ENCODE measurements around the gene KRTAP10-12.
"Not testable (repeated sequence)": the region's sequence is repeated elsewhere in the genome, so short reads cannot be mapped to it uniquely, and the experiment has no call there.

The KRTAP10-12 gene

GRCh38 chr21:44697172-44697810, at the start of gene KRTAP10-12:
Gene KRTAP10-12 (plus strand): TSS chr21:44697172. CDS start chr21:44697202, 30 bp downstream.
- not testable (repeated sequence) for DNase-seq (ENCODE audit: low read depth in 2 of 2)

- no peak for DNase-seq (ENCODE audit: low read depth in 2 of 2)
Measured at GRCh38 chr21:44647222-44647552, 49.8 kb upstream of the KRTAP10-12 start.

GRCh38 chr21:44648557-44649311, 48.2 kb upstream of the KRTAP10-12 start:
- DNase-seq (ENCODE audit: low read depth in 2 of 2): no peak

GRCh38 chr21:44649521-44650100, 47.4 kb upstream of the KRTAP10-12 start:
- DNase-seq (ENCODE audit: low read depth in 2 of 2): no peak

- no peak for DNase-seq (ENCODE audit: low read depth in 2 of 2)
Measured at GRCh38 chr21:44650265-44650972, 46.6 kb upstream of the KRTAP10-12 start.

GRCh38 chr21:44650973-44651675, 45.8 kb upstream of the KRTAP10-12 start:
- no peak for DNase-seq (ENCODE audit: low read depth in 2 of 2)

GRCh38 chr21:44653123-44653522, 43.8 kb upstream of the KRTAP10-12 start:
- no peak for DNase-seq (ENCODE audit: low read depth in 2 of 2)

GRCh38 chr21:44653656-44654575, 43.1 kb upstream of the KRTAP10-12 start:
- DNase-seq (ENCODE audit: low read depth in 2 of 2): no peak

GRCh38 chr21:44654576-44655175, 42.3 kb upstream of the KRTAP10-12 start, which contains the start of gene KRTAP12-4:
Gene KRTAP12-4 (minus strand): TSS chr21:44654659. CDS start chr21:44654614, 45 bp downstream.
- DNase-seq (ENCODE audit: low read depth in 2 of 2): no peak

GRCh38 chr21:44656868-44657267, 40.1 kb upstream of the KRTAP10-12 start:
- no peak for DNase-seq (ENCODE audit: low read depth in 2 of 2)

GRCh38 chr21:44657635-44658540, 39.1 kb upstream of the KRTAP10-12 start, which contains the start of gene KRTAP12-3:
Gene KRTAP12-3 (plus strand): TSS chr21:44657932. CDS start chr21:44657980, 48 bp downstream.
- DNase-seq (ENCODE audit: low read depth in 2 of 2): no peak

- DNase-seq (ENCODE audit: low read depth in 2 of 2): no peak
Measured at GRCh38 chr21:44658541-44658910, 38.4 kb upstream of the KRTAP10-12 start.

- DNase-seq (ENCODE audit: low read depth in 2 of 2): no peak
Measured at GRCh38 chr21:44658913-44659595, 37.9 kb upstream of the KRTAP10-12 start.

GRCh38 chr21:44661567-44661966, 35.4 kb upstream of the KRTAP10-12 start:
- DNase-seq (ENCODE audit: low read depth in 2 of 2): not testable (repeated sequence)

- no peak for DNase-seq (ENCODE audit: low read depth in 2 of 2)
Measured at GRCh38 chr21:44664691-44665090, 32.3 kb upstream of the KRTAP10-12 start.

- DNase-seq (ENCODE audit: low read depth in 2 of 2): no peak
Measured at GRCh38 chr21:44666401-44667320, 30.3 kb upstream of the KRTAP10-12 start, which contains the start of gene KRTAP12-2. Gene KRTAP12-2 (minus strand): TSS chr21:44666927. CDS start chr21:44666886, 41 bp downstream.

- DNase-seq (ENCODE audit: low read depth in 2 of 2): no peak
Measured at GRCh38 chr21:44667612-44668011, 29.4 kb upstream of the KRTAP10-12 start.
